PC-9 (cell line): Measurements from ENCODE around the gene TNFRSF25. TPM values are rescaled to one million over a fixed set of nuclear protein-coding genes. Genes with fewer than 3 reads are reported as not detected.
"Not testable (repeated sequence)": the region's sequence is repeated elsewhere in the genome, so short reads cannot be mapped to it uniquely, and the experiment has no call there.

Experiments used
- BruUV-seq: library from RNA; stranded (reverse); fragments of 400-500 nt; replicated peaks from 2 replicates; lab custom pipeline; 2021; lab: Mats Ljungman, UMichigan
- CTCF ChIA-PET: fragments of 300-600 bp; sonication (Branson Sonifier 250); formaldehyde crosslinking; loops from one replicate; lab custom pipeline; 2022; ENCODE audit warnings: antibody characterized with exemption; lab: Charles Lee
- POLR2A ChIA-PET: fragments of 300-600 bp; sonication (Branson Sonifier 250); formaldehyde crosslinking; loops from one replicate; lab custom pipeline; 2022; ENCODE audit warnings: antibody characterized with exemption; ENCODE audit not compliant: unreplicated experiment; lab: Charles Lee
- DNase-seq, 2 experiments: peaks; one replicate each; pipeline versions ENCODE4 v3.0.0 to v3.0.0-alpha.2; 2015 to 2022; ENCODE audit warnings: mixed read lengths in 1 of 2
- H2AFZ ChIP-seq: fragments of 200-600 bp; sonication (generic); 2 replicates; pipeline ENCODE4 v1.8.1; 2017; ENCODE audit warnings: antibody characterized with exemption
- H3F3A ChIP-seq: fragments of 200-600 bp; sonication (generic); 2 replicates; pipeline ENCODE4 v1.8.1; 2017; ENCODE audit warnings: antibody characterized with exemption, mild to moderate bottlenecking, low read depth; ENCODE audit not compliant: insufficient read depth
- H3K27ac ChIP-seq: fragments of 200-600 bp; sonication (generic); 2 replicates; pipeline ENCODE4 v1.6.1; 2016; ENCODE audit warnings: mixed run types
- H3K27me3 ChIP-seq: fragments of 200-600 bp; sonication (generic); 2 replicates; pipeline ENCODE4 v1.6.1; 2016; ENCODE audit warnings: low read depth, mixed run types; ENCODE audit not compliant: insufficient read depth
- H3K36me3 ChIP-seq: fragments of 200-600 bp; sonication (generic); 2 replicates; pipeline ENCODE4 v1.6.1; 2016; ENCODE audit warnings: low read depth, mixed run types
- H3K4me1 ChIP-seq: fragments of 200-600 bp; sonication (generic); replicated peaks from 2 replicates; pipeline ENCODE4 v1.6.1; 2016; ENCODE audit warnings: mixed run types; ENCODE audit not compliant: insufficient read depth
- H3K4me2 ChIP-seq: fragments of 200-600 bp; sonication (generic); 2 replicates; pipeline ENCODE4 v1.6.1; 2017; ENCODE audit warnings: mixed run types
- H3K4me3 ChIP-seq: fragments of 200-600 bp; sonication (generic); 2 replicates; pipeline ENCODE4 v1.6.1; 2016; ENCODE audit warnings: mixed run types
- H3K79me2 ChIP-seq: fragments of 200-600 bp; sonication (generic); 2 replicates; pipeline ENCODE4 v1.6.1; 2017; ENCODE audit warnings: low read depth, mixed run types
- H3K9me2 ChIP-seq: fragments of 200-600 bp; sonication (generic); 2 replicates; pipeline ENCODE4 v1.8.1; 2017; ENCODE audit warnings: mild to moderate bottlenecking; ENCODE audit not compliant: insufficient read depth
- H3K9me3 ChIP-seq: fragments of 200-600 bp; sonication (generic); 2 replicates; pipeline ENCODE4 v1.8.1; 2016; ENCODE audit warnings: low read depth; ENCODE audit not compliant: insufficient read depth
- H4K20me1 ChIP-seq: fragments of 200-600 bp; sonication (generic); 2 replicates; pipeline ENCODE4 v1.8.1; 2017; ENCODE audit not compliant: insufficient read depth
- EZH2 ChIP-seq: fragments of 200-600 bp; sonication (generic); IDR thresholded peaks from 2 replicates; pipeline ENCODE4 v1.8.0; 2017; ENCODE audit warnings: antibody characterized with exemption, low read depth
- intact Hi-C: fragments of 100-400 bp; cut with micrococcal nuclease; formaldehyde crosslinking; loops from one replicate; pipeline ENCODE4 v1.10.0; 2022; ENCODE audit not compliant: unreplicated experiment
- total RNA-seq: library from RNA; stranded (reverse); gene quantifications from 2 replicates; pipeline ENCODE4 v1.2.3, GENCODE V29; 2021
- TF ChIP-seq, protein P1 (sequence below): fragments of 200-600 bp; sonication (generic); conservative IDR thresholded peaks from 2 replicates; pipeline ENCODE4 v1.6.1; 2017; ENCODE audit warnings: mixed run types, antibody characterized with exemption, mild to moderate bottlenecking, moderate library complexity

The TNFRSF25 gene
- total RNA-seq, 1 experiment from 2014 or later, result 12.3 TPM

DNA sequence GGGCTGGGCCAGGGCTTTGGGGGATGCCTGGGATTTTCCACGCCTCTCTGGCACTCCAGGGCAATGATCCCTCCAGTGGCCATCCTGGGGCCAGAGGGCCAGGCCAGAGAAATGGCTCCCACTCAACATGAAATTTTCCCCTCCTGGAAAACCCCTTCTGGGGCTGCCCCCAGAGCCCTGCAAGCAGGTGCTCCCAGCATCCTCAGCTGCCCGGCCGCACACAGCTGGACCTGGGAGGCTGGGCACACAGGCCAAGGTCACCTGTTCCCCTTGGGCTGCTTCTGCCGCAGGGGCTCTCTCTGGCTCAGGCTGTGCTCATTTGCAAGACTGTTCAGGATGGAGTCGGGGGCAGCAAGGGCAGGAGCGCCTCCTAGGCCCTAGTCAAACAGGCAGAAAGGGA, 37.5 kb downstream of the TNFRSF25 start:
- CTCF ChIA-PET, result not testable (repeated sequence)

DNA sequence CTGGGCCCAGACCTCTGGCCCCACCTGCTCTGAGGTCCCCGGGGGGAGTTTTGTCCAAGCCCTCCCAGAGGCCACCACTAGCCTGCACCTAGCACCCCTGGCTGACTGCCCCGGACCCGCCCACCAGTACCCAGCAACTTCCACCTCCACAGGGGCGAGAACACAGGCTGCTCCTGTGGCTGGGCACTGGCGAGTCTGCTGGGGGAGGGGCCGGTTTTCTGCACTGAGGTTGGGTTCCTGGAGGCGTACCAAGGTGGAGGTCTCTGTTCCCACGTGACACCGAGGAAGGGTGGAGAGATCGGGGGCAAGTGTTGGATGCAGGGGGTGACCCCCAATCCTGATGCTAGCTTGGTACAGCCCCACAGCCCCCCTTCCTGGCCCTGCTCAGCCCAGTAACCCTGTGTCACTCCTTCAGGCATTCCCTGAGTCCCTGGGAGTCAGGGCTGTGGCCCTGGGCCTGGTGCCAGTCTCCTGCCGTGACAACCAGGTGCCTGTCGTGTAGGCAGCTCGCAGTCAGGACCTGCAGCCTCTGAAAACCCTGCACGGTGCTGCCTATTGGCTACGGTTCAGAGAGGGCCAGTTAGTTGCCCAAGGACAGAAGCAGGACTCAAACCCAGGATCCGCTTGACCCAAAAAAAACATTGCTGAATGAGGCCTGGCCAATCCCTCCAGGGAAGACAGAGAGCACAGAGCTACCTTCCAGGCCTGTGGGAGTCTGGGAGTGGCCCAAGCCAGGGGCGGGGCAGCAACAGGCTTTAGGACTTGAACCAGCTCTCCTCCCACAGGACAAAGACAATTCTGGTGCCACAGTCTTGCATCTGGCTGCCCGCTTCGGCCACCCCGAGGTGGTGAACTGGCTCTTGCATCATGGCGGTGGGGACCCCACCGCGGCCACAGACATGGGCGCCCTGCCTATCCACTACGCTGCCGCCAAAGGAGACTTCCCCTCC, 38.3 kb downstream of the TNFRSF25 start:
- intact Hi-C loops, result loop anchor here (2.0 to 5.0 kb wide), 2 partner anchors 15 to 75 kb away; no protein-coding TSS in a partner anchor
- POLR2A ChIA-PET, result interaction anchor here (0.7 kb wide), 1 partner anchor 79 kb away, joined by 4 read pairs; no protein-coding TSS in a partner anchor
- DNase-seq, result peak; percentile 69 to 86
- Histone ChIP-seq H3K9me2 (no peaks in the 10 kb centered on the region), H3K36me3 (no peaks in the 10 kb centered on the region), H3K9me3 (no peaks in the 10 kb centered on the region), H3K79me2 (no peaks in the 10 kb centered on the region), H3K27me3 (peaks cover 8% of the 10 kb centered on the region; the same call in 1 of the 2 replicates), H4K20me1 (no peaks in the 10 kb centered on the region), H3K27ac (no peak overlapping the region), H3K4me1 (peaks cover 30% of the 10 kb centered on the region), H3K4me3 (no peak overlapping the region), H3F3A (no peaks in the 10 kb centered on the region; the same call in 1 of the 2 replicates), H3K4me2 (peak overlapping the region; percentile 46), H2AFZ (no peak overlapping the region)
- TF ChIP-seq, protein P1, sequence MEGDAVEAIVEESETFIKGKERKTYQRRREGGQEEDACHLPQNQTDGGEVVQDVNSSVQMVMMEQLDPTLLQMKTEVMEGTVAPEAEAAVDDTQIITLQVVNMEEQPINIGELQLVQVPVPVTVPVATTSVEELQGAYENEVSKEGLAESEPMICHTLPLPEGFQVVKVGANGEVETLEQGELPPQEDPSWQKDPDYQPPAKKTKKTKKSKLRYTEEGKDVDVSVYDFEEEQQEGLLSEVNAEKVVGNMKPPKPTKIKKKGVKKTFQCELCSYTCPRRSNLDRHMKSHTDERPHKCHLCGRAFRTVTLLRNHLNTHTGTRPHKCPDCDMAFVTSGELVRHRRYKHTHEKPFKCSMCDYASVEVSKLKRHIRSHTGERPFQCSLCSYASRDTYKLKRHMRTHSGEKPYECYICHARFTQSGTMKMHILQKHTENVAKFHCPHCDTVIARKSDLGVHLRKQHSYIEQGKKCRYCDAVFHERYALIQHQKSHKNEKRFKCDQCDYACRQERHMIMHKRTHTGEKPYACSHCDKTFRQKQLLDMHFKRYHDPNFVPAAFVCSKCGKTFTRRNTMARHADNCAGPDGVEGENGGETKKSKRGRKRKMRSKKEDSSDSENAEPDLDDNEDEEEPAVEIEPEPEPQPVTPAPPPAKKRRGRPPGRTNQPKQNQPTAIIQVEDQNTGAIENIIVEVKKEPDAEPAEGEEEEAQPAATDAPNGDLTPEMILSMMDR, result no peak
- TF ChIP-seq EZH2, result no peak
- CTCF ChIA-PET, result interaction anchor here (0.7 kb wide), 2 partner anchors 9 to 1737 kb away, joined by 4 to 5 read pairs; no protein-coding TSS in a partner anchor
- no TSS peak for BruUV-seq

More for the DNA sequence above, 37.5 kb downstream of the TNFRSF25 start:
- H4K20me1 ChIP-seq, H3K4me3 ChIP-seq, H3K36me3 ChIP-seq, BruUV-seq, H3K4me2 ChIP-seq, H3K27me3 ChIP-seq, H3K79me2 ChIP-seq, H3K9me2 ChIP-seq, H3K27ac ChIP-seq, DNase-seq, H2AFZ ChIP-seq, H3F3A ChIP-seq, H3K9me3 ChIP-seq: not testable (repeated sequence)
- POLR2A ChIA-PET, result interaction anchor here (0.7 kb wide), 1 partner anchor 78 kb away, joined by 4 read pairs; no protein-coding TSS in a partner anchor
- H3K4me1 ChIP-seq, result peaks cover 26% of the 10 kb centered on the region
- intact Hi-C loops, result loop anchor here (5.0 kb wide), 1 partner anchor 76 kb away; no protein-coding TSS in a partner anchor

DNA sequence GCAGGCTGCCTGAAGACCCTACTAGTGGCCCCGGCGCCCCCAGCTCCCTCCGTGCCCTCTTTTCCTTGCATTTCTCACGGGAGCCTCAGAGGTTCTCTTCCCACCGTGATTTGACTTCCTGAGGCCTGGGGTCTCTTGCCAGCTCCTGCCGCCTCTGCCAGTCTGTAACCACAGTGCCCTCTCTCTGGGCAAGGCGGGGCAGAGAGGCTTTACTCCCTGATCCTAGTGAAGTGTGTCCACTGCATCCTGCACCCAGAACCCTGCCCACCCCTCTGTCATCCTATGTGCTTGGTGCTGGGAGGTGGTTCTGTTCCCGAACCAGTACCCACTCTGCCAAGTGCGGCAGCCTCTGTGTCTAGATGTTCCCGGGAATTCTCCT, 39.0 kb downstream of the TNFRSF25 start:
- Histone ChIP-seq H3K36me3 (no peaks in the 10 kb centered on the region), H3K27me3 (peaks cover 8% of the 10 kb centered on the region; the same call in 1 of the 2 replicates), H3K4me3 (no peak overlapping the region), H3K4me1 (peaks cover 32% of the 10 kb centered on the region), H4K20me1 (no peaks in the 10 kb centered on the region), H3K27ac (no peak overlapping the region), H3F3A (no peaks in the 10 kb centered on the region; the same call in 1 of the 2 replicates), H2AFZ (no peak overlapping the region), H3K9me3 (no peaks in the 10 kb centered on the region), H3K9me2 (no peaks in the 10 kb centered on the region), H3K4me2 (0 out of 2 replicates have a peak overlapping the region, but pooled peaks have one; percentile 46), H3K79me2 (no peaks in the 10 kb centered on the region)
- DNase-seq, result no peak
- ChIA-PET POLR2A (no interaction called here), CTCF (no interaction called here)
- BruUV-seq, result no TSS peak
- no peak for TF ChIP-seq EZH2
- TF ChIP-seq, protein P1, result no peak
- intact Hi-C loops, result loop anchor here (2.0 to 5.0 kb wide), 2 partner anchors 14 to 75 kb away; no protein-coding TSS in a partner anchor
